GM12874 (cell line): Measurements from ENCODE around the gene TBR1.

Experiments
- CTCF ChIP-seq: IDR thresholded peaks from 2 replicates; pipeline ENCODE4 v1.5.1; 2011; ENCODE audit warnings: low read depth, mild to moderate bottlenecking, control low read depth, low read length, moderate library complexity; ENCODE audit not compliant: insufficient read depth

The TBR1 gene

GRCh38 chr2:161415034-161415986 is 787 bp upstream of the TBR1 start:
- TF ChIP-seq CTCF = no peak

- no peak for TF ChIP-seq CTCF
Measured at GRCh38 chr2:161416708-161417437, 776 bp downstream of the TBR1 start.

GRCh38 chr2:161417438-161418274 is 1.6 kb downstream of the TBR1 start:
- no peak for TF ChIP-seq CTCF

- TF ChIP-seq CTCF = no peak
Measured at GRCh38 chr2:161418275-161418714, 2.2 kb downstream of the TBR1 start.

- no peak for TF ChIP-seq CTCF
Measured at GRCh38 chr2:161418715-161419637, 2.9 kb downstream of the TBR1 start.

GRCh38 chr2:161419638-161420190 is 3.6 kb downstream of the TBR1 start:
- TF ChIP-seq CTCF = no peak
